ENCODE data around the gene SLC30A1.

Gene SLC30A1

DNA sequence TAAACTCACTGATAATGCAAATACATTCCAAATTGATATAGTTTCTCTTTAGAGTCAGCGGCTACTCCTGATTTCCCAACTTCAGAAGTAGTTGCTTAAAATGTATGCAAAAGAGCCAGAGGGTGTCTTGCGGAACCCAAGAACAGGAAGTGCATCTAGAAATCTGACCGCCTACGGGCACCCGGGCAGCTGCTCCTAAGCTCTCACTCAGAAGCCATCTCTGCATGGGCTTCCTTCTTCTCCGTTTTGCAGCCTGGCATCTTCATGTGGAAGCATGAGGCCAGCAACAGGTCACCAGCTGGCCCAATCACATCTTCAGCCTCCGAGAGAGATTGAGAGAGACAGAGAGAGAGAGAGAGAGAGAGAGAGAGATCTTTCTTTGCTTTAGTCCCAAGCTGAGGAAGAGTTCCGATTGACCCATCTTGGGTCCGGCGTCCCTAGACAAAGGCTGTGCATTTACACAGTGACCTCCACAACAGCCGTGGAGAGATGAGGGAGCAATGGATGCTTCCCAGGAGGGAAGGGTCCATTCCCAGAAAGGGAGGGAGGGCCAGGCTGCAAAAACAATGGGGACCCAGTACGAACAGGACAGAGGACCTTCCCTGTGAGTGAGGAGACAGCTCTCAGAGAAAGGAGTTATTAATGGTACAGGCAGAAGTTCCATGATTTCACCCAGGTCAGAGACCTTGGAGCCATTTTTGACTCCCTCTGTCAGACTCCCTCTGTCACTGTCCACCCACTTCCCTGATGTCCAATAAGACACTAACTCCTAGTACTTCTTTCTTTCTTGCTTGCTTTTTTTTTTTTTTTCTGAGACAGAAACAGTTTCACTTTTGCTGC lies 28.2 kb upstream of the SLC30A1 start:
- DNase-seq: peak in 1 of 2 donors; percentile 9

DNA sequence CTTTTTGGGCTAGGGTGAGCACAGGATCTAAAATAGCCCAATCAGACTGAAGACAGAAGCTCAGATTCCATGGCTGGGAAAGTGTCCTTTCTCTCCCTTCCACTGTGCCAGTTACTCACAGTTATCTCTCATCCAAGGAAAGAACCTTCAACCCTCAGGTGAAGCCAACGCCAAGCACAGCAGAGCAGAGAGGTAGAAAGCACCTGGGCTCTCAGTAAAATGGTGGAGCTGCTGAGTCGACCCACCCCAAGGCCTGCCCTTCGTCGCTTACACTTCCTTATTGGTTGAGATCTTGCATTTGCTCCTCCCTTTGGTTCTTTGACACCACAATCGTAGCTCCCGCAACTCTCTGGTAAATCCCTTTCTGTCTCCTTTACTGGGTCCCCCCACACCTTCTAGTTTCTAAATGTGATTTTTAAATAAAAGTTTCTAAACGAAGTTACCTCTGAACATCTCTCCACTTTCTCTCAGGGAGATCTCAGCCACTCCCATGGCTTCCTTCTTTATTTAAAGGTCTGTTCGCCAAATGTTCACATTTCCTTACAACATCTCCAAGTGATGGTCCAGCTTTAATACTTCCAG lies 27.5 kb upstream of the SLC30A1 start:
- DNase-seq: no peak

GRCh38 chr1:211605603-211606331 lies 26.8 kb upstream of the SLC30A1 start:
- DNase-seq: no peak

GRCh38 chr1:211605034-211605433 lies 26.1 kb upstream of the SLC30A1 start:
- no peak for DNase-seq

GRCh38 chr1:211604548-211604947 lies 25.6 kb upstream of the SLC30A1 start:
- DNase-seq: no peak

- no peak for DNase-seq
These were observed 24.8 kb upstream of the SLC30A1 start for GRCh38 chr1:211603713-211604112.

DNA sequence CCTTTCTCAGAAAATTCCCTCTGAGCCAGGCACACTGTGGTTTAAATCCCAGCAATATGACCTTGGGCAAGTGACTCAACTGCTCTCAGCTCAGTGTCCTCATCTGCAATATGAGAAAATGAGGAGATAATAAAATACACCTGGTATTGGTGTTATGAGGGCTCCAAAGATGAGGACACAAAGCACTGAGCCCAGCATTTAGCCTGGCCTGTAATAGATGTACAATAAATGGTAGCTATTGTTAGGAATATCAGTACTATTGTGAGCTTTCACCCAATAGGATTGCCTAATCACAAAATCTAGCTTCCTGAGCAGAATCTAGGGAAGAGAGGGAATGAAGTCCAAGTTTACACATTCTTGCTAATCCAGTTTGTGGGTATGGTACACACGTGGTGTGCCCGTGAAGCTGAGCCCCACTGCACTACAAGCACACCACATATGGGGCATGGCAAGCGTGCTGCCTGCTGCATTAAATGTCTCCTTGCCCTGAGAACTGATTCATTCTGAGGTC lies 24.3 kb upstream of the SLC30A1 start:
- no peak for DNase-seq

DNA sequence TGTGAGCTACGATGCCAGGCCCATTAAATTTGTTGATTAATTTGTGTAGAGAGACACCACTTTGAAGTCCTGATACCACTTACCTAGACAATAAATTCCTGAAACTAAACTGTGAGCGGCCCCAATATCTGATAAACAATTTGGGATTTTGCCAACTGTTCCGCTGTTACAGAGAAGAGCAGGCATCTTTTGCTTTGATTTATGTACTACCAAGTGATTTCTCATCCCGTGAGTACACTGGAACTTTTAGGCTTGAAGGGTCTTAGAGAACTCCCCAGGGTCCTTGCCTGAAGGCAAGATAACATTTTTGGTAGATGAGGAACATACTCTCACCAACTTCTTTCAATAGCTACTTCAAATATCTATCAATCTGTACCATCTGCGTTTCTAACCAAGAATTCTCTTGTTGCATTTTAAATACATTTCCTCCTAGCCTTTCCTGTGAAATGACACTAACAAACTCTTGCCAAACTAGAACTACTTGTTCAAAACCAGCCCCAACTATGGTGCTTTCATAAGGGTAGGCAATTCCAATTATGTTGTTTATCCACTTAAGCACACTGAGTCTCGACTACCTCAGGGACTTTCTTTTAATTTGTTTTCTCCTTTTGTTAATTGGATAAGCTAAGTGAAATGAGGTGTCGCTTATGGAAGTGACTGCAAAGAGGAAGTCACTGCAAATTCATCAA lies 23.2 kb upstream of the SLC30A1 start:
- no peak for DNase-seq

DNA sequence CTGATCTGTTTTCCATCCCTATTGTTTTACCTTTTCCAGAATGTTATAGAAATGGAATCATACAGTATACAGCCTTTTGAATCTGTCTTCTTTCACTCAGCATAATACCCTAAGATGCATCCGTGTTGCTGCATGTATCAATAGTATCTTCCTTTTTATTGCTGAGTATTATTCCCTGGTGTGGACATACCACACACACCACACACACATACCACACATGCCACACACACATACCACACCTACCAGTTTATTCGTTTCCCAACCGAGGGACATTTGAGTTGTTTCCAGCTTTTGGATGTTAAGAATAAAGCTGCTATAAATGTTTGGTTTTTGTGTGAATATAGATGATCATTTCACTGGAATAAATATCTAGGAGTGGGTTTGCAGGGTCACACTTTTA lies 22.2 kb upstream of the SLC30A1 start:
- DNase-seq: no peak

DNA sequence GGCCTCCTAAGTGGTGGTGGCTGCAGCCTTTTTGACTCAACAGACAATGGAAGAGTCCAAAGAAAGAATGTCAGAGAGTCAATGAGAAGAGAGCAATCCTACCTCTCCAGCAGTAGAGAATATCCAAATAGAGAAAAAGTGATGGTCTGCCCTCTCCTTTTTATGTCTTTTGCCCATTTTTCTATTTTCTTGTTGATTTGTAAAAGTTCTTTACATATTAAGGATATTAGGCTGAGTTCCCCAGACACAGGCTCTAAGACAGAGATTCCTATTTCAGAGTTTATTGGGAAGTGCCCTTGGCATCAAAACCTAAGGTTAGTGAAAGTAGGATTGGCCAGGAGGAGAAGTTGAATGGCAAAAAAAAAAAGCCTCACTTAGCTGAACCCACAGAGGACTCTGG lies 20.3 kb upstream of the SLC30A1 start:
- no peak for DNase-seq

DNA sequence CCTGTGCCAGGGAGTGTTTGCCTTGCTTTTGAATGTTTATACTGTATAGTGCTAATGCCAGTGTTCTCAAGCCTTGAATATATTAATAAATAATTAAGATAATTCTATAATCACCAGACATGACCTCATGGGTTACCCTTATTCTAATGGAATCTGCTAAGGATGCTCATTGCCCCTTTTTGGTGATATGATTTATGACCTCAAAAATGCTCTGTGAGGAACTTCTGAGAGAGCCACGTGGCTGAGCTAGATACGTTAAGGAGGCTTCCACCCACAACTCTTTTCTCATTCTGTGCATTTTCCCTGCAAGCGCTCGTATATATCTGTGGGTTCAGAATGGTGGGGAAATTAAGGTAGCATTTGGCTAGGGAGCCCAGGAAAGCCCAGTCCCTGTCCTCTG lies 19.6 kb upstream of the SLC30A1 start:
- DNase-seq: no peak

- no peak for DNase-seq
These were observed 17.6 kb upstream of the SLC30A1 start for GRCh38 chr1:211596418-211597181.

DNA sequence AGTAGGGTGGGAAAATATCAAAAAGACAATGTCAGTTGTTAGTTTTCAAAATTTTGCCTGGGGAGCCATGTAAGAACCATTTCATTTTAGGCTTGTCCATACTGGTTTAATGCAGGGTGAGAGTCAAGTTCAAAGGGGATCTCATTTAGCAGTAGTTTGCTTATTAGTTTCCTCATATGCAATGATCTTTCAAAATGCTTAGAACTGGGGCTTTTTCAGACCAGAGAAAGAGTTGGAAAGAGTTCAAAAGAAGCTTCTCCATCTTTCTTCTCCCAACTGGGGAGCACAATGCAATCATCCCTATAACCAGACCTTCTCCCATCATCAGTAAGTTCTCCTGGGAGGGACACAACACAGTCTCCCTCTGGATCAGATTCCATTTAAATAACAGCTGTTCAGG lies 16.5 kb upstream of the SLC30A1 start:
- no peak for DNase-seq

DNA sequence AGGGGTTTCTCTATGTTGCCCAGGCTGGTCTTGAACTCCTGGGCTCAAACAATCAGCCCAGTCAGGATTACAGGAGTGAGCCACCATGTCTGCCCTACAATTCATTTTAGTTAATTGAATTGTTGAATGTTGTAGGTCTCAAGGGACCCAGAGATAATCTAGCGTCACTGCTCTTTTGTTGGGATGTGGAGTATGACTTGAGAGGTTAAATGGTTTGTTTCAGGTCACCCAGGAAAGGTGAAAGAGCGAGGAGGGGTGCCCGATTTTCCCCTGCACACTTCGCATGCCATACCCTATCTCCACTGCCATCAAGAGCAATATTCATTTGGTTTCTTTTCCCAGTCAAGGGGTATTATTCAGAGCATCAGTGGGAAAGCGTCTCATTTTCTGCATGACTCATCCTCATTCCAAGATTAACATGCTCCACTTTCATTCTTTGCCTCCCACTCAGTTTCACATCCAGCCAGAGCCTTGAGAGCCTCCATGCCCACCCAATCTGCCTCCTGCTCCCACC lies 13.1 kb upstream of the SLC30A1 start:
- DNase-seq: no peak

DNA sequence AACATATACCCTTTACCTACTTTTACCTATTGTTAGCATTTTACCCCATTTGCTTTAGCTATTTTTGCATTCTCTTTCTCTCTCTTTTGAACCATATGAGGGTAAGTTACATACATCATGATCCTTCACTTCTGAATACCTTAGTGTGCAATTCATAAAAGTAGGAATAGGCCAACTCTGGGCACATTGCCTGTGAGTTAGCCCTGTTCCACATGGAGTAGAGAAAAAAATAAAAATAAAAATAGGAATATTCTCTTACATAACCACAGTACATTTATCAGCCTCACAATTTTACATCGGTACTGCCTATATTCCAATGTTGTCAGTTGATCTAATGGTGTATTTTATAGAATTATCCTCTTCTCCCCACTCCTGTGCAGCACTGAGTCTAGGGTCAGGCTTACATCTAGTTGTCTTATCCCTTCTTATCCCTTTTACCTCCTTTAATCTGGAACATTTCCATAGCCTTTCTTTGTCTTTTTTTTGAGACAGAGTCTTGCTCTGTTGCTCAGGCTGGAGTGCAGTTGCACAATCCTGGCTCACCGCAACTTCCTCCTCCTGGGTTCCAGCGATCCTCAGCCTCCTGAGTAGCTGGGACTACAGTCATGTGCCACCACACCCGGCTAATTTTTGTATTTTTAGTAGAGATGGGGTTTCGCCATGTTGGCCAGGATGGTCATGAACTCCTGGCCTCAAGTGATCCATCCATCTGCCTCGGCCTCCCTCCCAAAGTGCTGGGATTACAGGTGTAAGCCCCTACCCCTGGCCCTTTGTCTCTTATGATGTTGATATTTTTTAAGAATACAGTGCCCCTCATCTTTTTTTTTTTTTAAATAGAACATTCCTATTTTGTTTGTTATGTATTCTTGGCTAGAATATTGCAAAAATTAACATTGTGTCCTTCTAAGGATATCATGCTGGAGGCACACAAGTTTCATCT lies 11.1 kb upstream of the SLC30A1 start:
- no peak for DNase-seq

DNA sequence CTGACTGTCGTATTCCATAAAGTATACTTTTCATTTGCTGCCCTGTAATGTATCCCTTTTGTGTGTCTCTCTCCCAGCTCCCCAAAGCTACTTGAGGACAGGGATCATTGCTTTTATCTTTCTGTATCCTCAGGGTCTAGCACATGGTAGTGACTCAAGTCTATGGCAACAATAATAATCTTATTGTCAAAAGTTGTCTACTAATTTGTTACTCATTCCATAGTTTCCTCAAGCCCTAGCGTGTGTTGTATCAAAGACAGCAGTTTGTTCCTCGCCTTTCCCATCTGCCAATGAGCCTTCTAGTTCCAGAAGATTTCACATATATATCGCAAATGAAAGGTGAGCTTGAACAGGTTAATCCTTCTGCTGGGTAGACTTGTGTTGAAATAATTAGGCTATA lies 9.8 kb upstream of the SLC30A1 start:
- DNase-seq: no peak

DNA sequence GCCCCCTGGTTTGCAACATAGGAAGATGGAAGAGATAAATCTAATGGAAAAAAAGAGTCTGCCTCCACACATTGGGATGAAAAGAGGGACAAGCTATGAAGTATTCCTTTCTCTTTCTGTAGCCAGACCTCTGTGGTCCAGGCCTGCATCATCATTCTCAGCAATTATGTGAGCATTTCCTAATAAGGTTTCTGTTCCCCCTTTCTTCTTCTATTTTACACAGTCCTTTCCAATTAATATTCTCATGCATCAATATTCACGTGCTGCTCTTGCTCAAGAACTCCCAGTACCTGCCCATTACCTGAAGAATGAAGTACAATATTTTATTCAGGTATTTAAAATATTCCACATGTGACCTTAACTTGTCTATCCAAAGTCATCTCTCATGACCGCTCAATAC lies 8.2 kb upstream of the SLC30A1 start:
- DNase-seq: no peak

- DNase-seq: no peak
These were observed 7.6 kb upstream of the SLC30A1 start for GRCh38 chr1:211586538-211586937.

GRCh38 chr1:211583011-211583992 lies 4.3 kb upstream of the SLC30A1 start:
- no peak for DNase-seq

DNA sequence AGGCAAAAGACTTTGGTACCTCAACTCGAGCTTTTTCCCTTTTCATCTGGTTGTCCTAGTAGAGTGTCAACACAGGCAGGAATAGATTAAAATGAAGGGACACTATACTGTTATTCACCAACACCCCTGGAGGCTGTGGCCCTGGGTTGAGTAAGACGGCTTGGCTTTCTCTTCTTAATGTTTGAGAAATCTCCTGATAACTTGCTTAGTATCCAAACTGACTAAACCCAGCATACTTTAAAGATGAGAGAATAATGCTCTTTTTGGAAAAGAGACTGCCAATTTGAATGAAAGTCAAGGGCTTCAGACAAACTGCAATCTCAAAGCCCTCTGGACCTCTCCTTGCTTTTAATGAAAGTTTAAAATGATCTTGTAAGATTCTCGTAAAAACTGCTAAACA lies 2.6 kb upstream of the SLC30A1 start:
- no peak for DNase-seq
